ENCODE measurements around the gene TNFSF15.

Gene TNFSF15

DNA sequence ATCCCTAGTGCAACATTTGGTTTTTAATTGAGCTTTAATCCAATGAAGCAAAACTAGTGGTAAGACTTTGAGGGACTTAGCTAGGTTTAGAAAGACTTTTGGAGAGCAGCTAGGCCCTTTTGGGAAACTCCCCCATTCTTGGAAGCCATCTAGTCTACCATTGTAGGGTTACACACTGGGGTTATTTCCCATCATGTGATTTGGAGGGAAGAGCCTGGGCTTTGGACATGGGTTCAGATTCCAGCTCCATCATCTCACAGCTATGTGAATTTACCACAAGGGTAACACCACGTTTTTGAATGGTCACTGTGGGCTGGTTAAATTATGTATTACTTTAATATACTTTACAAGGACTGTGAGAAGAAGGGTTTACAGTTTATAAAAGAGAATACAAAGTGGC lies 18.3 kb upstream of the TNFSF15 start:
- DNase-seq = no peak

DNA sequence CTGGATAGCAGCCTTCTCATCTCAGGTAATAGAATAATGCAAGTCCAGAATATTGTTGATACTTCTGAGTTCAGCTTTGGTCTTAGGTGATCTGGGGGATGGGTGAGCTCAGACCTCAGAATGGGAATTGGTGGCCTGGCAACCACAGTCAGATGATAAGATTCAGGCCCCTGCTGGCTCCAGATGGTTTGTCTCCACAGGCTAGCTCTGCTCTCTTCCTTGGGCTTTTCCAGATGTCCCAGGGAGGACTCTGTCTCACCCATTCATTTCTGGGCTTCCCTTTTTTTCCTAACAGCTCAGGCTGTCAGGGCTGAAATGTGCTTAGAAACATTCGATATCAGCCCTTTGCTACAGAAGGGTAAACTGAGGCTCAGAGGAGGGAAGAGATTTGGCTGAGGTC lies 17.6 kb upstream of the TNFSF15 start:
- no peak for DNase-seq

DNA sequence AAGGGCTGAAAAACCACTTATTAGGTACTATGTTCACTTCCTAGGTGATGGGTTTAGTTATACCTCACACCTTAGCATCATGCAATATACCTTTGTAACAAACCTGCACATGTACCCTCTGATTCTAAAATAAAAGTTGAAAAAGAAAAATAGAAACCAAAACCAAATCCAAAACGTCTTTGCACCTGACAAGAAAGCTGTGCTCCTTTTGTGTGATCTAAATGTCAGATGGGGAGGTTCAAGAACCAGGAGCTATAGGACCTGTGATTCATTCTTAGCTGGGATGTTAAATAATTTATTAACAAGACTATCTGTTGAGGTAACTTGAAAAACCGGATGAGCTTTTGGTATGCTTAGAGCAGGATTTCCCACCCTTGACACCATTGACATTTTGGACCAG lies 16.9 kb upstream of the TNFSF15 start:
- DNase-seq = no peak

DNA sequence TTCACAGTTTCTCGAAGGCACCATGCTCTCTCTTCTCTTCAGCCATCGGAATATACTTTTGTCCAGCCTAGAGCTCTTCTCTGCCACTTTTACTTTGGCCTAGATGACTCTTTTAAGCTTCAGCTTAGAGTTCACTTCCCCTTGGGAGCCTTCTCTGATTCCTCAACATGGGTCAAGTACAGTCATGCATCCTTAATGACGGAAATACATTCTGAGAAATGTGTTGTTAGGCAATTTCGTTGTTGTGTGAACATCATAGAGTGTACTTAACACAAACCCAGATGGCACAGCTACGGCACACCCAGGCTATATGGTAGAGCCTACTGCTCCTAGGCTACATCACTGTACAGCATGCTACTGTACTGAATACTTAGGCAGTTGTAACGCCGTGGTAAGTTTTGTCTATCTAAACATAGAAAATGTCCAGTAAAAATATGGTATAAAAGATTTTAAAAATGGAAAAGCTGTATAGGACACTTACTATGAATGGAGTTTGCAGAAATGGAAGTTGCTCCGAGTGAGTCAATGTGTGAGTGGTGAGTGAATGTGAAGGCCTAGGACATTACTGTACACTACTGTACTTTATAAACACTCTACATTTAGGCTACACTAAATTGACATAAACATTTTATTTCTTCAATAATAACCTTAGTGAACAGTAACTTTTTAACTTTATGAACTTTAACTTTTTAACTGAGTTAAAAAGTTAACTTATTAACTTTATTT lies 15.1 kb upstream of the TNFSF15 start:
- DNase-seq = no peak

DNA sequence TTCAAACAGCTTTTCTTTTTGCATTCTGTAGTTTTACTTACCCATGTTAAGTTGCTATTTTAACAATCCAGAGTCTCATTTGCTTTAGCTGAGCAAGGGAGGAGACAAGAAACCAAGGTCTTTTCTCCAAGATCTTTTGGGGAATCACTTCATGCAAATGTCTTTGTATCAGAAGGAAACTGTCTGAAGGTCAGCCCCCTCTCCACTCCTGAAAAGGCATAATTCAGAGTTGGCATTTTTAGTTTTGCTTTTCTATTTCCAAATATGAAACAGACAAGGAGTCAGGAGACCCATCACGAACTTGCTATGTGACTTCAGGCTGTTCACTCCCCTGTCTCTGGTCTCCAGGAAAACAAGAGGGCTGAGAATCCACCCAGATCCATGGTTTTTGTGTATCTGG lies 12.3 kb upstream of the TNFSF15 start:
- no peak for DNase-seq

DNA sequence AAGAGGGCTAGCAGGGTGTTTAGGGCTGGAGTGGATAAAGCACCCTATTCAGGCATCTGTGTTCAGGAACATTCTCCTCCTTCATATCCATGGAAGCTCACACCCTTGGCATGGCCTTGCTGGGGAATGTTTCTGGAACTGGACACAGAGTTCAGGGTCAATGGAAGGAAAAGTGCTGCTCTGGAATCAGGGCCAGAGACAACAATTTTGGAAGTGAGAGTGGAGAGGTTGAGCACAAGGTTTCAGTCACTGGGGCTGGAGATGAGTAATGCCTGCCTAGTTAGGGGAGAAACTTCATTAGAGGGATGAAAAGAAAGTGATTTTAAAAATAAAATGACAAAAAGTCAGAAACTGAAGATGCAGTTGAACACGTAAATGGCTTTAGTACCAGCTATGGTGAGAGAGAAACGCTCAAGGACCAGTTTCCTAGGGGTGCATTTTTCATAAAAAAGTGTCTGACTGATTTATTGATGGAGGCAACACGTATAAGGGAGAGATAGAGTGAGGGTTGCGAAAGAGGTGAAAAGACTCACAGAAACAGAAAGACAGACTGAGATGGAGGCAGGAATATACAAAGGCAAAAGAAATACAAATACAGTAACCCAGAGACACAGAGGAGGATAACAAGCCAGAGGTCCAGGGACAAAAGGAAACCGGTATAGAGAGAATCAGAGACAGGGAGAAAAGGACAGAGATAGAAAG lies 8.0 kb upstream of the TNFSF15 start:
- DNase-seq = no peak

DNA sequence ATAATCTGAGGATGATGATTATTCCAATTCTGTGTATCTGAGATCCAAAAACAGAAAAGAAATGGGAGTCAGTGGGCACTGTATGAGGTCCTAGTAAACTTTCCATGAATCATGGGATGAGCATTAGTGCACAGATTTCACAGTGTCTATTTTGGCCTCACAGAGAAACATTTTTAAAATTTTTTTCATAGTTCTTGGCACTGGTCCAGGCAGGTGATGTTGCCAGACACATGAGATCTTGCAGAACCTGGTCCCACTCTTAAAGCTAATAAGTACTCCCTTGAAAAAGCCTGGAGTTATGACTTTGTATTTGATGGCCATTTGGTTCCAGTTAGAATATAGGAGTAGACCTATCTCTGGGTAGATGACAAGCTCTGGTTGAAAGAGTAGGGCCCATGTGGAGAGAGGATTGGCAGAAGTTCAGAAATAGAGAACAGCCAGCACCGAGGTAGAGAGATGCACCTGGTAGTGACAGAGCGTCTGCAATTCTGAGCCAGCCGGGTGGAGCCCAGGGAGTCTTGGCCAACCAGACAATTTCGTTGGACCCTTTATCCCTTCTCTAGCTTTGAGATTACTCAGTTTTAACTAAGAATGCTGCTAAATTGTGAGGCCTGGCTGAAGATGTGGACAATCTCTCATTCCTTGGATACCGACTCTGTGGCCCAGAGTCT lies 6.3 kb upstream of the TNFSF15 start:
- DNase-seq = no peak

DNA sequence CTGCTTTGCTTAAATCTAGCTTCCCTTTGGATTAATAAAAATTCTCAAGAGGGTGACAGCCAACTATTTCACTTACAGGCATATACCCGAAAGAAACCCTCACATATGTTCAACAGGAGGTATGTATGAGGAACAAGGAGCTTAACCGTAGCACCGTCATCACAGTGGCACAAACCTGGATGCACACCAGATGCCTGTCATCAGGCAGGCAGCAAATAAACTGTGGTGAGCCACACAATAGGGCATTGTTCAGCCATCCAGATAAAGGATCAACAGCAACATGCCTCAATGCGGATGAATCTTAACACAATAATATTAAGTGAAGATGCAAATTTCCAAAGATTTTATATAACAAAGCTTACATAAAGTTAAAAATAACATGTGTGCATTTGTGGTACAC lies 5.5 kb upstream of the TNFSF15 start:
- no peak for DNase-seq

DNA sequence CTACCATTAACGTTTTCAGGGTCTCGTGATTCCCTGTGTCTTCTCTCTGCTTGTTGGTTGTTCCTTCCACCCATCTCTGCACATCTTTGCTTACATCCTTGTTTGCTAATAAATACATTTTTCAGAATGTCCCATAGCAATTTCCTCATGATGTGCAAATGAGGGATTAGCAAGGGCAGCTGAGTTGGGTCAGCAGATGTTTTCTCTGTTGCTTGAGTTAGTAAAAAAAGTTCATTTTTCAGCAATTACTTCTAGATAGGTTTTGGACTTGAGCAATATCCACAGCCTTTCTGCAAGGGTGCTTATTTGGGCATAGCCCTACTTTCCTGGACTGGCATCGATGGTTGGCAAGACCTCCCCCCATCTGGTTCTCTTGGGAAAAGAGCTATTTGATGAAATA lies 4.8 kb upstream of the TNFSF15 start:
- DNase-seq = no peak

DNA sequence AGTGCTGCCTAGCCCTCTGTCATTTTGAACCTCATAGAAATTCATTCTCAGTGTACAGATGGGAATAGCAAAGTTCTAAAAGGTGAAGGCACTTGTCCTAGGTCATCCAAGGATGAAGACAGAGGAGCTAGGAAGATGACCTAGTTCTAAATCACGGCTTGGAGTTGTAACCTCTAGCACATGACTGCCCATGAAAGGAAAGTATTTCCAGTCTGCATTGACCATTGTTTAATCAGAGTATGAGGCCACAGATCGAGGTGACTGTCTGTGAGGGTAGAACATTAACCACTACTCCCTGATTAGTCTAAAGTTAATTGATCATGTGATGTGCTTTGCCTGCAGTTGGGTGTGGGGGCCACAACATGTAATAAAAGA lies 674 bp upstream of the TNFSF15 start:
- no peak for DNase-seq

DNA sequence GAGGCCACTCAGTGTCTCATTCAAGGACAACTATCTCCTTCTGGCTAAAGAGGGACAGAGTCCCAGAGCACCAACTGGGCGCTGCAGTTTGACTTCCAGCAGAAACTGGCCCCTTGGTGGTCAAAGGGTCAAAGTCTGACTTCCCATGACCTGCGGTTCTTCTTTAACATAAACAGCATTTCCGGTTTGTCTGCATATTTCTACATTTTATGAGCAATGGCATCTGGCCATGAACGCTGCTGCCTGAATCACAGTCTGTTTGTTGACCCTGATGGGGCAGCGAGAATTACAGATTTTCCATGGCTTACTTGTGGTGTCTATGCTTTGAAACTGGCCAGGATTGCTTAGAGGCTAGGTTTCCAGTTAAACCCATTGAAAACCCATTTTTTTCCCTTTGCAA lies 1.3 kb downstream of the TNFSF15 start:
- DNase-seq = no peak

DNA sequence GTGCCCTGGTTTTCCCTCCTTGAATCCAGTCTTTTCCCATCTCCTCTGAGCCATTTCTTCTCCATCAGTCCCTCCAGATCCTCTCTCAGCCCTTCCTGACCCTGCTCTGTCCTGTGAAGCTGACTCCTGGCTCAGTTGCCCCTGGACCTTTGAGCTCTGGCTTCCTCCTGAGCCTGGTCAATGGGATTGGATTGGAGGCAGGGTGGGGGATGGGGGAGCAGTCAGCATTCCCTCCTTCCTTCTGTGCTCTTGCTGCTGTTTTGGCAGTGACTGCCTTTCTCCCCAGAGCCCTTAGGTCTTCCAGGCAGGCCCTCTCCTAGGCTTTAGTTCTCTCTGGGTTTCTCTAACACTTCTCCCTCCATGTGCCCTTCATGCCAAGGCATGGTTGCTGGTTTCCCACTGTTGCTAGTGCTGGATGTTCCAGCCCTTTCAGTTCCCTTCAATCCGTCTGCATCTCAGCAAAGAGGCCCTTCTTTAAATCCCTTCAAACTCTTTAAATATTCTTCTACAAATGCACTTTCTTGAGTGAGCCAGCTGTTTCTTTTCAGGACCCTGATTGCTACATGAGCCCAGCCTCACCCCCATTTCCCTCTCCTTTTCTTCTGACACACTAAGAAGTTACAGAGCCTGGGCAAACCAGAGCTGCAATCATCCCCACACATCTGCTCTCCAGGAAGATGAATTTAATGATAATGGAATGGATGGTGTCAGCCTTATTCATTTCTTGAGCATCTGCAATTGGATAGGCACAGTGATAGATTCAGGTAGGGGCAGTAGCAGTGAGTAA lies 2.2 kb downstream of the TNFSF15 start:
- no peak for DNase-seq

DNA sequence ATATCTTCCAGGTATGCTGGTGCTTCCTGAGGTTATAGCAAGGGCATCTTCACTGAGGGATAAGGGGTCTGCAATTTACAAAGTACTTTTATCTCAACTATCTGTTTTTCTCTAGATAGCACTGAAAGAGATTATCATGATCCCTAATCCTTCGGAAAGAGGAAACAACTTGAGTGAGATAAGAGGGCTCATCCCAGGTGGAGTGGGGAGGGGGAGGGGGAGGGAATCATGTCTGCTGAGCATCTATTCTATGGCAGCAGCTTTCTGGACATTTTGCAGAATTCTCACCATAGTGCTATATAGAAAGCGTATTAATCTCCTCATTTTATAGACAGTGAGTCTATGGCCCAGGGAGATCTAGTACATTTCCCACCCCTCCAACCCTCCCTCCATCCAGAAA lies 5.9 kb downstream of the TNFSF15 start:
- no peak for DNase-seq

DNA sequence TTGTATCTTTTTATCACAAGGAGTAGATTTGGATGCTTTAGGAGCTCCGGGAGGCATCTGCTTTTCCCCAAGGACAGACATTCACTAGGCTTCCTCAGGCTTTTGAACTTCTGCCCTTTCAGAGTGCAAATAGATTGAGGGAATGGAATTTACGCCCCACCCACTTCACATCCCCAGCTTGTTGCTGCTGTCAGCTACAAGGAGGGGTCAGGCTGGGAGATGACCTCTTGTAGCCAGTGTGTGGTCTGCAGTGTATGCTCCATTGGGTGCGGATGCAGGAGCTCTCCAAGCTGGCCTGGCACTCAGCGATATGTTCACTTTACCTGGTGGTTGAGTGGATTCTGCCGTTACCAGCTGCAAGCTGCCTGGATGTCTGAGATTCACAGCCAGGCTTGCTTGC lies 6.4 kb downstream of the TNFSF15 start:
- DNase-seq = no peak

DNA sequence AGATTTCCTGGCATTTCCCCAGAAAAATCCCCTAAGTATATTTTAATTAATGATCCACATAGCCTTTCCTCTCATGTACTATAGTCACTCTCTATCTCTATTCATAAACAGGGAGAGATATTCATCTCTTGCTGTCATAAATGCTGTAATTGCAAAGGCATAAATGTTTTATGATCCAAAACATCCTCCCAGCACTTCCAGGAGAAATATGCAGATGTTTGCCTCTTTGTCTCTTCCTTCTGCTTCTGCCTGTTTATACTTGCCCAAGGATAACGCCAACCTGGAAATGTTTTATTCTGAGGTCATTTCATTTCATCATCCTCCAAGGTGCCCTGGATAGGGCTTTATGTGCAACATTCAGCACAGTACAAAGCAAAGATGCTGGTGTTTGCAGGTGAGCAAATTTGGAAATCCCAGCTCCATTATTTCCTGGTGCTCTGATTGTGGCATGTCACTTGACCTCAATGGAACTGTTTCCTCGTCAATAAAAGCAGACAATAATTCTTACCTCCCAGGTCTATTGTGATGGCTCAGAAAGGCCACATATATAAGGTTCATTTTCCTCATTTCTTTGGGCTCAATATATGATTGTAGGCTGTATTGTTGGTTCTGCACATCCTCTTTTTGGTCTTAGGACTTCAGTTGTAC lies 6.9 kb downstream of the TNFSF15 start:
- no peak for DNase-seq

DNA sequence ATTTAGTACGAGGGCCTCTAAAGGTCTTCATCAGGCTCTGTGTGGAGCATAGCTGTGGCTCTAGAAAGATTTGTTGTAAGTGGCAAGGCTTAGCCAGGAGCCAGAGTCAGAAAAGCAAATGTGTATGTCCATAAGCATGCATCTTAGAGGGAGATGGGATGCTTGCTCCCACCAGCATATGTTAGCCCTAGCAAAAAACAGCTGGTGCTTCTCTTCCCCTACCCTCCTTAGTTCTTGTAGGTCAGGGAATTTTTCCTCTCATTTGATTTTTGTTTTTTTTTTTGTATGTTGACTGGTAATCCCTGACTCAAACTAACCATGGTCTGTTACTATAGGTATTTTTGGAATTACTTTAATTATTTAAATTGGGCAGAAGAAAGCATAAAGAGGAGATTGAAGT lies 7.7 kb downstream of the TNFSF15 start:
- DNase-seq = no peak

DNA sequence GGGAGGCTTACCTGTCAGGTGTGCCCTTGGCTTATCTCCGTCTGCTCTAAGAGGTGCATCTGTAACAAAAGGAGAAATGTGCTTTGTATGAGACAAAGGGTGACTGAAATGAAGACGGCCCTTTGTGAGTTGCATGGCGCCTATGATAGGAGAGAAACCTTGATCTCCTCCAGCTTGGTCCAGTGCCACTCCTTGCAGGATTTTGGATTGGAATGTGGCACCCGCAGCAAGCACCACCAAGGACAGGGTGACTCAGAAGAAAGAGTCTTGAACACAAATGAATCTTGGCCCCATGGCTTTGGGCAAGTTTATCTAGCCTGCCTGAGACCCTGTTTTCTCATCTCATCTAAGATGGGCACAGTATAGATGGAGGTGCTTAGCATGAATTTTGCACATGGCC lies 13.4 kb downstream of the TNFSF15 start:
- no peak for DNase-seq

DNA sequence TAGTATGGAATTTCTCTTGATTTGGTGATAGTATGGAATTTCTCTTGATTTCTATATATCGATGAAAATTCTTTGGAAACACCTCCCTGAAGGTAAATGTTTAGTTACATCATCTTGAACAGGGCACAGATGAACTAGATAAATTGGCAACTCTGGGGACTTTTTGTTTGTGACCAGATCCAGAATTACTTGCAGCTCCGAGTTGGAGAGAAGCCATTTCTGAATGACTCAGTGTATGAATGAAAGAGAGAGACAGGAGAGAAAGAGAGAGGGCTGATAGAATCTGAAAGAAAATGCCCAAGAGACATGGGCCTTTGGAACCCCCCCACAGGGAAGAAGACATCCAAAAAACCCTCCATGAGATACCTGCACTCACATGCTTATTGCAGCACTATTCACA lies 14.1 kb downstream of the TNFSF15 start:
- DNase-seq = no peak

DNA sequence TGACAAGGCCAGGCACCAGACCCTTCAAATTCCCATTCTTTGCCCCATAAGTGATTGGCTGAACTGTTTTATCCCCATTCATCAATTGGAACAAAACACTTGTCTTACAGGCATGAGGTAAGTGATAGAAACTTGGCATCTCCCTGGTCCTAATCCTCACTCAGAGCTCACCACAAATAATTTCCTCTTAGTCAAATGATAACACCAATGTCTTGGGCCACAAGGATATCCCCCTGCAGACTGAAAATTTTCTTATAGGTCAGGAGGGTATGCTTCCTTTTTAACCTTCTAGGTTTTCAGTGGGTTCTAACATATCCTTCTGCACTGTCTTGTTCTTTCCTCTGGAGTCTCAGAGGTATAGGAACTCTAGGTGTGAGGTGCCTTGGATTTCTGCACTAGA lies 14.5 kb downstream of the TNFSF15 start:
- DNase-seq = no peak

DNA sequence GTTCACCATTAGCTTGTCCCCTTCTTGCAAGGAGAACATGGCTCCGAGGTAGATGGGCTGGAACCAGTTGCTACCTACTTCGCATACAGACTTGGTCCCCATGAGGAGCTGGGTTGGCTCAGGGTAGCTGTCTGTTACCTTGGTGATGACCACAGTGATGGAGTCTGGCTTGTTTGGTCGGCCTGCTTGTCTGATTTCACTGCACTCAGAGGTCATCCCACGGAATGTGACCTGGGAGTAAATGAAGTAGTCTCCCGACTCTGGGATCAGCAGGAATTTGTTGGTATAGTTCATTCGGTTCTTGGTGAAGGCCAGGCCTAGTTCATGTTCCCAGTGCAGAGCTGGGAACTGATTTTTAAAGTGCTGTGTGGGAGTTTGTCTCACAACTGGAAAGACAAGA lies 15.3 kb downstream of the TNFSF15 start:
- DNase-seq = no peak

DNA sequence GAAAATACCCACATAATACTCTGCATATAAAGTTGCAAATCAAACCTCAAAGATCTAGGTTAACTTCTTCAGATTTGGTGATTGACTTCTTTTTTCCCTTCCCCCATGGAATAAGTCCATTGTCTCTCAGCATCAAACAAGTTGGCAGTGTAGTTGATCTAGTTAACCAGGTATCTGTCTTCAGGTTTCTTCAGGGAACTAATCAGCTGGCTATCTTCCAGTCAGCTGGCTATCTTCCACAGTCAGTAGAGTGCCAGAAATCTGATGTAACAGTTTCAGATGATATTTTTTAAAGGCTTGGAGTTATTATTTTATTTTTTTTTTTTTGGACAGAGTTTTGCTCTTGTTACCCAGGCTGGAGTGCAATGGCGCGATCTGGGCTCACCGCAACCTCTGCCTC lies 16.8 kb downstream of the TNFSF15 start:
- no peak for DNase-seq

DNA sequence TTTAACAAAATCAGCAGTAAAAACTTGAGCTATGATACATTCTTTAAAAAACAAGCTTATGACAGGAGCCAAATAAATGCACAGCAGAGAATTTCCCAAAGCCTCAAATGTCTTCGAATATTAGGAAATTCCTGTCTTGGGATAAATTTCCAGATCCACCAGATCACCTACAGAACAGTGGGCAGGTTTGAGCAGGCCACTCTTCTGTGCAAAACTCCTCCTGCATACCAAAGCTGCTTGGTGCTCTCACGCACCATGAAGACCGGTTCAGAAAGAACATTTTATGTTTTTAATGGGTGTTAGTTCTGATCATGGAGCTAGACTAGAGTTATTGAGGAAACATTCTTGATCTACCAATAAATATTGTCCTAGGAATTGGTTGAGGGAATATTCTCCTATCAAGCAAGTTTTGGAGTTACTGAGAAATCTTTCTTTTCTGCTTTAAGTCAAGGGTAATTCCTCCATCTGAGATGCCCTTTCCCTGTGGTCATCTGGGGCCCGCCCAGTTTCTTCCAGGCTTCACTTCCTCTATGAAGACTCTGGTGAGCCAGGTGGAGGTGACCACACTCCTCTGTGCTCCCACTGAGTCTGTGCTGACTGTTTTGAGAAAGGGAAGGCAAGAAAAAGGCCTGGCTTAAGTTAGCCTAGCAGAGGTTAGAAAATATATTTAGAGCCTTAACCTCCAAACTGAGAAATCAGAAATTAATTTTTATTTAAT lies 17.9 kb downstream of the TNFSF15 start:
- DNase-seq = no peak

Measured in stimulated activated CD4-positive, alpha-beta T cell treated with anti-CD3 and anti-CD28 coated beads, Interleukin-4, amount 100 ng/mL, for 24 hours (primary cell).